MCF 10A (cell line): ENCODE measurements around the gene RAX. TPM values are rescaled to one million over a fixed set of nuclear protein-coding genes. Genes with fewer than 3 reads are reported as not detected.

Source experiments
- Bru-seq: library from RNA; stranded (reverse); fragments of 400-500 nt; gene quantifications from one replicate; lab custom pipeline; 2021; lab: Mats Ljungman, UMichigan
- BruChase-seq, 2 experiments: library from RNA; stranded (reverse); fragments of 400-500 nt; gene quantifications; one replicate each; lab custom pipeline; 2021; lab: Mats Ljungman, UMichigan
- BruUV-seq: library from RNA; stranded (reverse); fragments of 400-500 nt; replicated peaks from 2 replicates; lab custom pipeline; 2021; lab: Mats Ljungman, UMichigan
- CTCF ChIA-PET: fragments of 300-600 bp; sonication (Branson Sonifier 250); formaldehyde crosslinking; extraction: SDS; loops from one replicate; lab custom pipeline; 2021; ENCODE audit warnings: antibody characterized with exemption, inconsistent platforms; lab: Yijun Ruan, JAX
- POLR2A ChIA-PET: fragments of 300-600, 350-650 bp; sonication (Branson Sonifier 250); formaldehyde crosslinking; extraction: SDS; loops from one replicate; lab custom pipeline; 2020; ENCODE audit warnings: antibody characterized with exemption, inconsistent platforms; lab: Yijun Ruan, JAX
- DNase-seq: peaks from one replicate; pipeline ENCODE4 v3.0.0-alpha.2; 2018; ENCODE audit not compliant: unreplicated experiment
- H3K27ac Mint-ChIP-seq: one replicate; pipeline ENCODE4 v1.8.0; 2022; ENCODE audit warnings: mild to moderate bottlenecking, low read depth, mixed read lengths; ENCODE audit not compliant: unreplicated experiment
- H3K27me3 Mint-ChIP-seq: one replicate; pipeline ENCODE4 v1.8.0; 2022; ENCODE audit warnings: mixed read lengths; ENCODE audit not compliant: insufficient read depth, unreplicated experiment
- H3K36me3 Mint-ChIP-seq: one replicate; pipeline ENCODE4 v1.8.0; 2022; ENCODE audit warnings: mild to moderate bottlenecking, moderate library complexity, mixed read lengths; ENCODE audit not compliant: insufficient read depth, unreplicated experiment
- H3K4me1 Mint-ChIP-seq: one replicate; pipeline ENCODE4 v1.8.0; 2022; ENCODE audit warnings: mixed read lengths; ENCODE audit not compliant: insufficient read depth, unreplicated experiment
- H3K4me3 Mint-ChIP-seq: one replicate; pipeline ENCODE4 v1.8.0; 2022; ENCODE audit warnings: mild to moderate bottlenecking, moderate library complexity, mixed read lengths; ENCODE audit not compliant: unreplicated experiment
- H3K9me3 Mint-ChIP-seq: one replicate; pipeline ENCODE4 v1.8.0; 2022; ENCODE audit warnings: mixed read lengths; ENCODE audit not compliant: unreplicated experiment
- CTCF ChIP-seq: fragments of 200-600 bp; IDR thresholded peaks from one replicate; pipeline ENCODE4 v1.8.0; 2022; ENCODE audit warnings: antibody characterized with exemption, mild to moderate bottlenecking; ENCODE audit not compliant: unreplicated experiment
- intact Hi-C: fragments of 100-400 bp; cut with micrococcal nuclease; formaldehyde crosslinking; loops from 2 replicates; pipeline ENCODE4 v1.14.1; 2022
- long read RNA-seq: library from polyadenylated mRNA; stranded (forward); transcript quantifications from one replicate; pipeline ENCODE4 v2.0.0, GENCODE V29; 2022
- total RNA-seq: library from RNA; stranded (reverse); gene quantifications from 2 replicates; pipeline ENCODE4 v1.2.3, GENCODE V29; 2022

Gene RAX
- total RNA-seq = not detected in 2 replicates
- Bru-seq, nascent RNA = not detected
- BruChase-seq, experiment 1, labeled RNA remaining after a 6-hour chase = not detected
- BruChase-seq, experiment 2, labeled RNA remaining after a 2-hour chase = not detected
- long read RNA-seq = 0 reads

DNA sequence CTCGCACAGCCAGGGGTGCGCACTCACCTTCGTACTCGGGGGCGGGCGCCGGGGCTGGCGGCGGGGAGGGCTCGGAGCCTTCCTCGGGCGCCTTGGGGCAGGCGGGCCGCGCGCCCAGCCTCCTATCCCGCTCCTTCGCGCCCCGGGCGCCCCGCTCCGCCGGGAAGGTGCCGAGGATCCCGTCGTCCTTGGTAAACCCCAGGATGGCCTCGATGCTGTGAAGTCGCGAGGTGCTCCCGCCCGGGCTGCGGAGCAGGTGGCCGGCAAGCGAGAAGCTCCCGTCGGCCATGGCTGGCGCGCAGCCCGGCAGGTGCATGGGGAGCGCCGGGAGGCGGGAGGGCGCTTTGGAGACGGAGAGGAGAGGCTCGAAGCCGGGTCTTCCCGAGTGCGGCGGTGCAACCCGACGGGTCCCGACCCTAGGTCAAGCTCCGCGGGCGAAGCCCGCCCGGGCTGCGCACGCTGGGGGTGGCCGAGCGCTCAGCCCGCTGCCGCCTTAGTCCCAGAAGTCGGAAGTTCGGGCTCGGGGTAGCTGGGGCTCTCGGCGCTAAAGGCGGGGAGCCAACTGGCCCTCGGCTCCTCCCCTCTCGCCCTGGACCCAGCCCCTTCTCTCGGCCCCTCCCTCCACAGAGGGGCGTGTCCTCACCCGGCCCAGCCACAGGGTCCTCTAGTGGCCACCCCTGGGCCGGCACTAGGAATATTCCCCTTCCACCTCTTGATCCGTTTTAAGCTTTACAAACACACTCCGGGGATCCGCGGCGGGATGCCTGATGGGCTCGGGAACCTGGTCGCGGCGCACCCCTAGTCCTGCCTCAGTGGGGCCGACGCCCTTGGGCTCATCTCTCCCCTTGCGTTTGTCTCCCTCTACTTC lies at the start of gene RAX:
RAX (minus strand) TSS at position 564 of the 868 bp plus-strand sequence; CDS start at position 316, 248 bp downstream.
- H3K27ac Mint-ChIP-seq = no peak within 1 kb of the TSS
- POLR2A ChIA-PET = interaction anchor here (1.0 kb wide), 1 partner anchor 86 kb away, joined by 3 read pairs; no protein-coding TSS in a partner anchor
- peaks cover 51% of the 10 kb centered on the region for H3K27me3 Mint-ChIP-seq
- CTCF ChIA-PET = interaction anchor here (0.6 to 1.9 kb wide), 4 partner anchors 9 to 129 kb away, joined by 3 to 5 read pairs (median 4); no protein-coding TSS in a partner anchor
- no peak within 1 kb of the TSS for H3K4me3 Mint-ChIP-seq
- no peak for TF ChIP-seq CTCF
- no TSS peak for BruUV-seq
- H3K4me1 Mint-ChIP-seq = no peaks in the 10 kb centered on the region
- intact Hi-C loops = no loop called here
- no peaks in the 10 kb centered on the region for H3K9me3 Mint-ChIP-seq
- DNase-seq = no peak
- H3K36me3 Mint-ChIP-seq = no peaks in the 10 kb centered on the region

GRCh38 chr18:59318460-59319050 lies 45.3 kb upstream of the RAX start, which contains the start of gene CPLX4:
CPLX4 (minus strand) TSS chr18:59318649; CDS start chr18:59318462, 187 bp downstream.
- H3K27ac Mint-ChIP-seq = no peak within 1 kb of the TSS
- CTCF ChIA-PET = interaction anchor here (0.6 to 2.9 kb wide), 3 partner anchors 9 to 1027 kb away, joined by 3 to 16 read pairs (median 12); no protein-coding TSS in a partner anchor
- H3K27me3 Mint-ChIP-seq = peaks cover 12% of the 10 kb centered on the region
- no peak for TF ChIP-seq CTCF
- H3K4me1 Mint-ChIP-seq = no peaks in the 10 kb centered on the region
- POLR2A ChIA-PET = no interaction called here
- intact Hi-C loops = no loop called here
- no TSS peak for BruUV-seq
- no peaks in the 10 kb centered on the region for H3K9me3 Mint-ChIP-seq
- DNase-seq = no peak
- H3K4me3 Mint-ChIP-seq = no peak within 1 kb of the TSS
- no peaks in the 10 kb centered on the region for H3K36me3 Mint-ChIP-seq

DNA sequence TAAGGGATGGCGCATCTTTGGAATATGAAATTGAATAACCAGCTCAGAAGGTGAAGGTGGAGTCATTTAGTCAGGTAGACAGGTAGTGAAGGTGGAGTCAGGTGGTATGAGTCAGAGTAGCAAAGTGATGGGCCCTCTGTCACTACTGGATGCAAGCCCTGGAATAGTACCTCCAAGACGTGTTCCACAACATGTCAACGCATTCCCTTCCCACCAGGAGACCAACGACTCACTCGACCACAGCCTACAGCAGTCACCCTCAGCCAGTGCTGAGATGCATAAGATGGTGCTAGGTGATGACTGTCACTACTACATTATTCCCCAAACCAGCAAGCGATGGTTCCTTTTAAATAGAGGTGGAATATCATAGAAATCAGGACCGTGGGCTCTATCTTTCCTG lies 38.4 kb upstream of the RAX start:
- H3K36me3 Mint-ChIP-seq = no peaks in the 10 kb centered on the region
- no peak for TF ChIP-seq CTCF
- H3K4me3 Mint-ChIP-seq = no peak overlapping the region
- ChIA-PET POLR2A (no interaction called here), CTCF (interaction anchor here (1.0 to 5.2 kb wide), 4 partner anchors 63 to 548 kb away, joined by 4 to 88 read pairs (median 5); no protein-coding TSS in a partner anchor)
- peaks cover 9% of the 10 kb centered on the region for H3K27me3 Mint-ChIP-seq
- no peak for DNase-seq
- BruUV-seq = no TSS peak
- H3K4me1 Mint-ChIP-seq = no peaks in the 10 kb centered on the region
- no peaks in the 10 kb centered on the region for H3K9me3 Mint-ChIP-seq
- intact Hi-C loops = no loop called here
- no peak overlapping the region for H3K27ac Mint-ChIP-seq
